GM12874 (cell line): ENCODE data around the gene DNAJA1.

Experiments
- TF ChIP-seq, protein P1 (sequence below): IDR thresholded peaks from 2 replicates; pipeline ENCODE4 v1.5.1; 2011; ENCODE audit warnings: low read depth, mild to moderate bottlenecking, control low read depth, low read length, moderate library complexity; ENCODE audit not compliant: insufficient read depth

DNAJA1 gene

DNA sequence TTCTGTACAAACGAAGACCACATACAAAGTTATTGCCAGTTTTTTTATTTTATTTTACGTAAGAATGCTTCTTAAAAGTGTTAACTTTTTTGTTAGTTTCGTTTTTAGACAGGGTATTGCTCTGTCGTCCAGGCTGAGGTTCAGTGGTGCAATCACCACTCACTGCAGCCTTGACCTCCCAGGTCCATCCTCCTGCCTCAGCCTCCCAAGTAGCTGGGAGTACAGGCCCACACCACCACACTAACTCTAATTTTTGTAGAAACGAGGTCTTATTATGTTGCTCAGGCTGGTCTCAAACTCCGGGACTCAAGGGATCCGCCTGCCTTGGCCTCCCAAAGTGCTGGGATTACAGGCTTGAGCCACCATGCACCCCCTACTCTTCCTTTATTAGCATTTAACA lies 2.3 kb upstream of the DNAJA1 start:
- TF ChIP-seq, protein P1, sequence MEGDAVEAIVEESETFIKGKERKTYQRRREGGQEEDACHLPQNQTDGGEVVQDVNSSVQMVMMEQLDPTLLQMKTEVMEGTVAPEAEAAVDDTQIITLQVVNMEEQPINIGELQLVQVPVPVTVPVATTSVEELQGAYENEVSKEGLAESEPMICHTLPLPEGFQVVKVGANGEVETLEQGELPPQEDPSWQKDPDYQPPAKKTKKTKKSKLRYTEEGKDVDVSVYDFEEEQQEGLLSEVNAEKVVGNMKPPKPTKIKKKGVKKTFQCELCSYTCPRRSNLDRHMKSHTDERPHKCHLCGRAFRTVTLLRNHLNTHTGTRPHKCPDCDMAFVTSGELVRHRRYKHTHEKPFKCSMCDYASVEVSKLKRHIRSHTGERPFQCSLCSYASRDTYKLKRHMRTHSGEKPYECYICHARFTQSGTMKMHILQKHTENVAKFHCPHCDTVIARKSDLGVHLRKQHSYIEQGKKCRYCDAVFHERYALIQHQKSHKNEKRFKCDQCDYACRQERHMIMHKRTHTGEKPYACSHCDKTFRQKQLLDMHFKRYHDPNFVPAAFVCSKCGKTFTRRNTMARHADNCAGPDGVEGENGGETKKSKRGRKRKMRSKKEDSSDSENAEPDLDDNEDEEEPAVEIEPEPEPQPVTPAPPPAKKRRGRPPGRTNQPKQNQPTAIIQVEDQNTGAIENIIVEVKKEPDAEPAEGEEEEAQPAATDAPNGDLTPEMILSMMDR = no peak

DNA sequence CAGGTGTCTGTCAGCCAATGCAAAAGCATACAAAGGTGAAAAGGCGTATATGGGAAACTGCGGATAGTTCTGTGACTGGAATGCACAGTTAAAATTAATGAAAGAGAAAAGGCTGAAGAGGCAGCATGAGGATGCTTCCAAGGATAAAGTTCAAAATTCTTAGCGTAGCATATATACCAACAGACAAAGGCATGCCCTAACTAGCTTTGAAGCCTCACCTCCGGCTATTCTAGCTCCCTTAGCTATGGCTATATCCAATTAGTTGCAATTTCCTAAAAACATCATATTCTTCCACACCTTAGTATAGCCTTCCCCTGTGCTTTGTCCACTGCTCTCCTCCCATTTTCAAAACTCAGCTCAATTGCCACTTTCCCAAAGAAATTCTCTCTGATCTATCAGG lies 1.4 kb upstream of the DNAJA1 start:
- TF ChIP-seq, protein P1 = no peak

DNA sequence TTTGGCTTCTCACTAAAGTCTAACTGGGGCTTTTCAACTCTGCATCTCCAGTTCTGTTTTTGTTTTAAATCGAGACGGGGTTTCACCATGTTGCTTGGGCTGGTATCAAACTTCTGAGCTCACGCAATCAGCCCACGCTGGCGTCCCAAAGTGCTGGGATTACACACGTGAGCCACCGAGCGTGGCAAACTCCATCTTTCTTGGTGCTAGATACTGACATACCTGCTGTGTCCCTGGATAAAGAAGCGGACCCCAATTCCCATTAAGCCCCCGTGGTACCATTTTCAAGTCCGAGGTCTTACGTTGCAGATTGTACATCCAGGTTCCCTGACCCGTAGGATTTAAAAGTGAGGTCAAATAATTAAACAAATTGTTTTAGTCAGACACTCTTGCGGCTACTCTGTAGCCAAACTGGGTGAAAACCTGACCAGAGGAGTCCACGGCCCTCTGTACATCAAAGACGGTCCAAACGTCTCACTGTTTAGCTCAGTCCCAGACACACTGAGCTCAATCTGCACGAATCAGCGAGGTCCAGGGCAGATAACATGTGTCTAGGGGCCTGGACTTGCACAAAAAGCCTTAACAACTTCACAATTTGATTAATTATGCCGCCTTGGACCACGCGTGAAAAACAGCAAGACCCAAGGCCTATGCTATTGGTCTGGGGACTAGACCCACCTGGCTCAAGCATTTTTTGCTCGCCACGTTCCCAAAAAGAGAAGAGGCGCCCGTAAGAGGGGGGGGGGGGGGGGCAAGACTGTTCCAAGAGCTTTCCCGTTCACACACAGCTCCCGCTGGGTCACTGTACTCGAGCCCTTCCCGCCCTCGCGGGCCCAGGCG lies 727 bp upstream of the DNAJA1 start:
- TF ChIP-seq, protein P1 = no peak

DNA sequence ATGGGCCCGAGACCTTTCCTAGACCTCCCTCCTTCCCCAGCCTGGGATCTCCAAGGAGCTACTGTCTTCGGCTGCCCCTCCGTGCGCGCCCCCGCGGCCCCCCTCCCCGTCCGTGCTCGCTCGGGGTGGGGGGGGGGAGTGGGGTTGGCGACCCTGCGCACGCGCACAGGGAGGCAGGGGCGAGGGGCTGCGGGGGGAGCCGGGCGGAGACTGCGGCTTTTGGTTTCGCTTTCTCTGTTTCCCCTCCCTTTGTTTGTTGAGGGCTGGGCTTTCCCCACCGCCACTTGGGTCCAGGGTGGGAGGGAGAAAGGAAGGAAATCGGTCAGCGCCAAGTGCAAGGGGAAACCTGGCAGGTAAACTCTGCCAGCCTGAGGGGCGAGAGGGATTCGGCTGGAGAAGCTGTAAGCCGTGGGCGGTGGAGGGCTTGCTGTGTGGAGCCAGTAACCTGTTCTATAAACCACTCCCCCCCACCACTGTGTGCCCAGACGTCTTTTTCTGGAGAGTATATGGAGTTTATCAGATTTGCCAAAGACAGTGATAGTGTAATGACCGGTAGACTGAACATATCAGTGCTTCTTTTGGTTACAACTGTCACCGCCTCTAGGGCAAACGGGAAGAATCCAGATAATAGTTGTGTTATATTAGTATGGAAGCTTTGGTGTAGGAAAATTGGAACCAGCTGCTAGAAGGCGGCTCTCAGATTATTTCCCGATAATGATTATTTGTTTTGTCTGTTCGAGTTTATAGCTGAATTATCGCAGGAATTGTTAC lies 684 bp downstream of the DNAJA1 start:
- TF ChIP-seq, protein P1 = no peak

DNA sequence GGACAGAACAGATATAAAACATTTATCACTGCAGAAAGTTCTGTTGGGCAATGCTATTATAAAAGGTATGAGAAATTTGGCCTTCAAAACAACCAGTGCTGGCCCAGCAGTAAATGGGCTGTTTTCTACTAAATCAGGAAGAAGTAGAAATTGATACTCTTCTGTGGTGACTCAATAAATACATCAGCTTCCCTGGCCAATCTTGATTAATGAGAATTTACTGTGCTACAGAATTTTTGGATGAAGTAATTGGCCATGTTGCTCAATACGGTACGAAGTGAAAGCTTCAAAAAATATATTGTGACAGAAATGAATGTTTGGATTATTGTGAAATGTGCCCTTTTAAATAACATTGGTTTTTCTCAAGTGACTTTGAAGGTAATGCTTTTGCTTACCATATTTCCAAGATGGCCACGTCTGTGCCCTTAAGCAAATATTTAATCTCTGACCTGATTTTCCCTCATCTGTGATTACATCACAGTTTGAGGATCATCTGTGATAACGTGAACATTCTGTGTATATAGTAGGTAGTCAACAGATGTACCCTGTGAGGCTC lies 4.2 kb downstream of the DNAJA1 start:
- TF ChIP-seq, protein P1 = no peak

DNA sequence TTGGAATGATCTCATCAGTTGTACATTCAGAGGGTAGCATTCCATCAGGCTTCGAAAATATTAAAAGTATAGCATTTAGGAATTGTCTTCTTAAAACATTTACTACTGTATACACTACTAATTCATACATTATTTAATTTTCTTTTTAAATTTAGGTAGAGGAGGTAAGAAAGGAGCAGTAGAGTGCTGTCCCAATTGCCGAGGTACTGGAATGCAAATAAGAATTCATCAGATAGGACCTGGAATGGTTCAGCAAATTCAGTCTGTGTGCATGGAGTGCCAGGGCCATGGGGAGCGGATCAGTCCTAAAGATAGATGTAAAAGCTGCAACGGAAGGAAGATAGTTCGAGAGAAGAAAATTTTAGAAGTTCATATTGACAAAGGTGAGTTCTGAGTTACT lies 5.2 kb downstream of the DNAJA1 start:
- TF ChIP-seq, protein P1 = no peak

DNA sequence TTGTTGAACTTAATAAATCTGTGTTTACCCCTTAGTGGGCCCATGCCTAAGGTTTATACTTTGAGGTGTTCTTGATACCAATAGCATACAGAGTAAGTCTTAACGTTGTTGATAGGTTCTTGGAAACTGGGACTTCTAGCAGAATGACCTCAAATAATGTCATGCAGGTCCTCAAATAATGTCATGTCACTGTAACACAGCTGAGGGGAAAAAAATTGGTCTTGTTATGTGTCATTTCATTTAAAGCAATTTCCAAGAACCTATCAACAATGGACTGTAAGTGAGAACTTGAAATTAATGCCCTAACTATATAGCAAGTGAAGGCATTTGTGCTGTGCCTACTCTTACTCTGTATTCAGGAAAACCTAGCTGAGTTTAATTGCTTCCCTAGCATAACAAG lies 7.2 kb downstream of the DNAJA1 start:
- TF ChIP-seq, protein P1 = no peak
